Measurements from ENCODE around the gene SHLD2.
"Not testable (repeated sequence)": the region's sequence is repeated elsewhere in the genome, so short reads cannot be mapped to it uniquely, and the experiment has no call there.

SHLD2 gene

GRCh38 chr10:87151516-87151915 is 56.5 kb downstream of the SHLD2 start:
- not testable (repeated sequence) for H3K4me3 ChIP-seq (ENCODE audit: control insufficient read depth, low read depth, low read length); DNase-seq (ENCODE audit: low read depth)

GRCh38 chr10:87156841-87157240 is 61.8 kb downstream of the SHLD2 start:
- DNase-seq (ENCODE audit: low read depth): not testable (repeated sequence)

GRCh38 chr10:87157821-87158220 is 62.8 kb downstream of the SHLD2 start:
- peak; percentile 17 for DNase-seq (ENCODE audit: low read depth)

More at GRCh38 chr10:87156841-87157240, 61.8 kb downstream of the SHLD2 start:
- not testable (repeated sequence) for H3K4me3 ChIP-seq (ENCODE audit: control insufficient read depth, low read depth, low read length)

GRCh38 chr10:87162703-87163293 is 67.8 kb downstream of the SHLD2 start:
- H3K4me3 ChIP-seq (ENCODE audit: control insufficient read depth, low read depth, low read length); DNase-seq (ENCODE audit: low read depth): not testable (repeated sequence)

More at GRCh38 chr10:87157821-87158220, 62.8 kb downstream of the SHLD2 start:
- H3K4me3 ChIP-seq (ENCODE audit: control insufficient read depth, low read depth, low read length): not testable (repeated sequence)

- not testable (repeated sequence) for H3K4me3 ChIP-seq (ENCODE audit: control insufficient read depth, low read depth, low read length); DNase-seq (ENCODE audit: low read depth)
Observed at GRCh38 chr10:87163414-87163813, 68.4 kb downstream of the SHLD2 start.

GRCh38 chr10:87169857-87170256 is 74.9 kb downstream of the SHLD2 start:
- not testable (repeated sequence) for DNase-seq (ENCODE audit: low read depth); H3K4me3 ChIP-seq (ENCODE audit: control insufficient read depth, low read depth, low read length)

- not testable (repeated sequence) for DNase-seq (ENCODE audit: low read depth); H3K4me3 ChIP-seq (ENCODE audit: control insufficient read depth, low read depth, low read length)
Observed at GRCh38 chr10:87170705-87171104, 75.7 kb downstream of the SHLD2 start.

- not testable (repeated sequence) for DNase-seq (ENCODE audit: low read depth); H3K4me3 ChIP-seq (ENCODE audit: control insufficient read depth, low read depth, low read length)
Observed at GRCh38 chr10:87171670-87172069, 76.7 kb downstream of the SHLD2 start.

- DNase-seq (ENCODE audit: low read depth); H3K4me3 ChIP-seq (ENCODE audit: control insufficient read depth, low read depth, low read length): not testable (repeated sequence)
Observed at GRCh38 chr10:87172178-87172577, 77.2 kb downstream of the SHLD2 start.

- not testable (repeated sequence) for DNase-seq (ENCODE audit: low read depth); H3K4me3 ChIP-seq (ENCODE audit: control insufficient read depth, low read depth, low read length)
Observed at GRCh38 chr10:87177587-87177986, 82.6 kb downstream of the SHLD2 start.

GRCh38 chr10:87184421-87184820 is 89.4 kb downstream of the SHLD2 start:
- not testable (repeated sequence) for DNase-seq (ENCODE audit: low read depth); H3K4me3 ChIP-seq (ENCODE audit: control insufficient read depth, low read depth, low read length)

- H3K4me3 ChIP-seq (ENCODE audit: control insufficient read depth, low read depth, low read length); DNase-seq (ENCODE audit: low read depth): not testable (repeated sequence)
Observed at GRCh38 chr10:87186016-87186415, 91.0 kb downstream of the SHLD2 start.

GRCh38 chr10:87187573-87187972 is 92.6 kb downstream of the SHLD2 start:
- DNase-seq (ENCODE audit: low read depth); H3K4me3 ChIP-seq (ENCODE audit: control insufficient read depth, low read depth, low read length): not testable (repeated sequence)

- DNase-seq (ENCODE audit: low read depth); H3K4me3 ChIP-seq (ENCODE audit: control insufficient read depth, low read depth, low read length): not testable (repeated sequence)
Observed at GRCh38 chr10:87191841-87192240, 96.8 kb downstream of the SHLD2 start.

GRCh38 chr10:87200924-87201323 is 105.9 kb downstream of the SHLD2 start:
- H3K4me3 ChIP-seq (ENCODE audit: control insufficient read depth, low read depth, low read length): peak overlapping the region; percentile 8; the same call in 1 of the 2 replicates
- peak; percentile 44 for DNase-seq (ENCODE audit: low read depth)

GRCh38 chr10:87204801-87205200 is 109.8 kb downstream of the SHLD2 start:
- not testable (repeated sequence) for H3K4me3 ChIP-seq (ENCODE audit: control insufficient read depth, low read depth, low read length)

GRCh38 chr10:87206922-87207321 is 111.9 kb downstream of the SHLD2 start:
- not testable (repeated sequence) for DNase-seq (ENCODE audit: low read depth); H3K4me3 ChIP-seq (ENCODE audit: control insufficient read depth, low read depth, low read length)

More at GRCh38 chr10:87204801-87205200, 109.8 kb downstream of the SHLD2 start:
- DNase-seq (ENCODE audit: low read depth): not testable (repeated sequence)

GRCh38 chr10:87210309-87210708 is 115.3 kb downstream of the SHLD2 start:
- not testable (repeated sequence) for DNase-seq (ENCODE audit: low read depth); H3K4me3 ChIP-seq (ENCODE audit: control insufficient read depth, low read depth, low read length)

- DNase-seq (ENCODE audit: low read depth); H3K4me3 ChIP-seq (ENCODE audit: control insufficient read depth, low read depth, low read length): not testable (repeated sequence)
Observed at GRCh38 chr10:87211848-87212247, 116.8 kb downstream of the SHLD2 start.

GRCh38 chr10:87213150-87213765 is 118.3 kb downstream of the SHLD2 start:
- DNase-seq (ENCODE audit: low read depth); H3K4me3 ChIP-seq (ENCODE audit: control insufficient read depth, low read depth, low read length): not testable (repeated sequence)
